ENCODE results near the gene ZNF366. TPM values are rescaled to one million over a fixed set of nuclear protein-coding genes. Genes with fewer than 3 reads are reported as not detected.

ZNF366 gene
- total RNA-seq, 1 experiment from 2014 or later, result not detected

DNA sequence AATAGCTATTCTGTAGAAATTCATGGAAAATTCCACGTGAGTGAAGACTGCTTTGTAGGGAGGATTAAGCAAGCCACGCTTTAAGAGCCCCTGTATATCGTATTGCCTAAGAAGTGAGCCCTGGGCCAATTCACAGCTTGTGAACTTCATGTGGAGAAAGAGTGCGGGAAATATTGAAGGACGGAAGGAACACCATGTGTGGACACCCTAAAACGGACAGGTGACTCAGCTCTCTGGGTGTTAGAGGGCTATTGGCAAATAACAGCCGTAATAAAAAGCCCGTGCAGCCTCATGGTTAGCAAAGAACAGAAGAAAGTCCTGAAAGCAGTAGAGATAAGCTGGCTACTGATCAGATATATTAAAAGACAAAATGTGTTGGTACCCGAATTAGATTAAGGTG, 26.4 kb downstream of the ZNF366 start:
- H3K27ac Mint-ChIP-seq (ENCODE audit: unreplicated experiment), result no peak overlapping the region
- Histone ChIP-seq H3K27me3 (replicated peaks; ENCODE audit: control insufficient read depth, insufficient read depth, low read length) (no peaks in the 10 kb centered on the region), H3K9me3 (no peaks in the 10 kb centered on the region), H3K4me3 (ENCODE audit: low read depth, low read length) (no peak overlapping the region), H3K4me1 (no peaks in the 10 kb centered on the region), H3K36me3 (ENCODE audit: control insufficient read depth, insufficient read depth, low read length) (no peaks in the 10 kb centered on the region)
- no peak overlapping the region for H3K4me3 Mint-ChIP-seq (ENCODE audit: unreplicated experiment)
- no peaks in the 10 kb centered on the region for H3K27me3 Mint-ChIP-seq (ENCODE audit: insufficient read depth, unreplicated experiment)
- POLR2A ChIA-PET, result no interaction called here
- intact Hi-C loops (cut with micrococcal nuclease; ENCODE audit: unreplicated experiment), result no loop called here
- H3K36me3 Mint-ChIP-seq (ENCODE audit: insufficient read depth, unreplicated experiment), result no peaks in the 10 kb centered on the region
- no peaks in the 10 kb centered on the region for H3K9me3 Mint-ChIP-seq (ENCODE audit: unreplicated experiment)
- BruUV-seq (replicated peaks), result no TSS peak
- CTCF ChIA-PET, result interaction anchor here (0.6 kb wide), 1 partner anchor 235 kb away, joined by 3 read pairs; no protein-coding TSS in a partner anchor
- DNase-seq, result no peak
- H3K4me1 Mint-ChIP-seq (ENCODE audit: low read depth, unreplicated experiment), result peaks cover 7% of the 10 kb centered on the region
- TF ChIP-seq CTCF (IDR thresholded peaks at IDR 0.05; ENCODE audit: insufficient read depth in 1 of 2, low read depth in 1 of 2, low read length in 1 of 2, severe bottlenecking in 1 of 2, unreplicated experiment in 1 of 2), result no peak

DNA sequence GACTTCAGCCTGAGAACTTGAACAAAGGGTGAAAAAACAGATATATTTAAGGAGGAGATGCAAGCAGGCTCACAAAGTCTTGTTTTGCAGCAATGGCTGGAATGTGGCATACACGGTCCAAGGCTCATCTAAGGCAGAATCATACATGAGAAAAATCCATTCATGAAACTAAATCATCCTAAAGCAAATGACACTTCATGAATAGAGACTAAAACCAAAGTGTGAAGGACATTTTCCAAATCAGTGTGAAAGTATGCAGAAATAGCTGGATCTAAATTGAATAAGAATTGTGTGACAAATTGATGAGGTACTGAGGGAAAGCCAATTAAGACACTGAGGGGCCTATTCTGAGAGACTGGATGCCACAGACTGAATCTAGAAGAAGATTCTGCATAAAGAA, 27.3 kb downstream of the ZNF366 start:
- CTCF ChIA-PET, result no interaction called here
- DNase-seq, result no peak
- H3K9me3 ChIP-seq, result no peaks in the 10 kb centered on the region
- no peaks in the 10 kb centered on the region for H3K4me1 ChIP-seq
- Mint-ChIP-seq H3K27me3 (ENCODE audit: insufficient read depth, unreplicated experiment) (no peaks in the 10 kb centered on the region), H3K4me3 (ENCODE audit: unreplicated experiment) (no peak overlapping the region), H3K36me3 (ENCODE audit: insufficient read depth, unreplicated experiment) (no peaks in the 10 kb centered on the region), H3K27ac (ENCODE audit: unreplicated experiment) (no peak overlapping the region), H3K9me3 (ENCODE audit: unreplicated experiment) (no peaks in the 10 kb centered on the region), H3K4me1 (ENCODE audit: low read depth, unreplicated experiment) (peaks cover 7% of the 10 kb centered on the region)
- intact Hi-C loops (cut with micrococcal nuclease; ENCODE audit: unreplicated experiment), result no loop called here
- no peaks in the 10 kb centered on the region for H3K36me3 ChIP-seq (ENCODE audit: control insufficient read depth, insufficient read depth, low read length)
- POLR2A ChIA-PET, result no interaction called here
- no peaks in the 10 kb centered on the region for H3K27me3 ChIP-seq (replicated peaks; ENCODE audit: control insufficient read depth, insufficient read depth, low read length)
- H3K4me3 ChIP-seq (ENCODE audit: low read depth, low read length), result no peak overlapping the region
- BruUV-seq (replicated peaks), result no TSS peak
- TF ChIP-seq CTCF (IDR thresholded peaks at IDR 0.05; ENCODE audit: insufficient read depth in 1 of 2, low read depth in 1 of 2, low read length in 1 of 2, severe bottlenecking in 1 of 2, unreplicated experiment in 1 of 2), result no peak

DNA sequence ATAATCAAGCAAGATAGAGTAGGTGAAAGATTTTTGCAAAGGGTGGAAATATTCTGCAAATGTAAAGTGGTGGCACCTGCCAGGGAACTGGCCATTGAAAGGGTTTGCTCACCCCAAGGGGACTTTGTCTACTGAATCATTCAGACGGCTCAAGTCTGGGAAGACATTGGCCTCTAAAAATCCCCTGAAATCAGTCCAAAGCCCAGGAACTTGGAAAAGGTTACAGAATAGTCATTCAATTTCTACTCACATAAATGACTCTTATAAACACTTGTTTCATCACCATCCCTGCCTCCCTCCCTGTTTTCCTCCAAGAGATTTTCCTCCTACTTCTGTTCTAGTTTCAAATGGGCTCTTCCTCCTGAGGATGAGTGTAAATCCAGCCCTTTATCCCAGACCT, 28.5 kb downstream of the ZNF366 start:
- no peaks in the 10 kb centered on the region for H3K9me3 Mint-ChIP-seq (ENCODE audit: unreplicated experiment)
- Histone ChIP-seq H3K9me3 (no peaks in the 10 kb centered on the region), H3K4me1 (no peaks in the 10 kb centered on the region), H3K36me3 (ENCODE audit: control insufficient read depth, insufficient read depth, low read length) (no peaks in the 10 kb centered on the region), H3K27me3 (replicated peaks; ENCODE audit: control insufficient read depth, insufficient read depth, low read length) (no peaks in the 10 kb centered on the region), H3K4me3 (ENCODE audit: low read depth, low read length) (no peak overlapping the region)
- H3K4me3 Mint-ChIP-seq (ENCODE audit: unreplicated experiment), result no peak overlapping the region
- H3K27me3 Mint-ChIP-seq (ENCODE audit: insufficient read depth, unreplicated experiment), result no peaks in the 10 kb centered on the region
- H3K36me3 Mint-ChIP-seq (ENCODE audit: insufficient read depth, unreplicated experiment), result no peaks in the 10 kb centered on the region
- ChIA-PET CTCF (no interaction called here), POLR2A (no interaction called here)
- no peak for DNase-seq
- no peak for TF ChIP-seq CTCF (IDR thresholded peaks at IDR 0.05; ENCODE audit: insufficient read depth in 1 of 2, low read depth in 1 of 2, low read length in 1 of 2, severe bottlenecking in 1 of 2, unreplicated experiment in 1 of 2)
- no TSS peak for BruUV-seq (replicated peaks)
- H3K27ac Mint-ChIP-seq (ENCODE audit: unreplicated experiment), result no peak overlapping the region
- intact Hi-C loops (cut with micrococcal nuclease; ENCODE audit: unreplicated experiment), result no loop called here
- peaks cover 7% of the 10 kb centered on the region for H3K4me1 Mint-ChIP-seq (ENCODE audit: low read depth, unreplicated experiment)

All from Caco-2 (cell line).